ENCODE results near the gene STAMBPL1.

STAMBPL1 gene

GRCh38 chr10:88870089-88870488, 10.0 kb upstream of the STAMBPL1 start:
- TF ChIP-seq, protein P1, sequence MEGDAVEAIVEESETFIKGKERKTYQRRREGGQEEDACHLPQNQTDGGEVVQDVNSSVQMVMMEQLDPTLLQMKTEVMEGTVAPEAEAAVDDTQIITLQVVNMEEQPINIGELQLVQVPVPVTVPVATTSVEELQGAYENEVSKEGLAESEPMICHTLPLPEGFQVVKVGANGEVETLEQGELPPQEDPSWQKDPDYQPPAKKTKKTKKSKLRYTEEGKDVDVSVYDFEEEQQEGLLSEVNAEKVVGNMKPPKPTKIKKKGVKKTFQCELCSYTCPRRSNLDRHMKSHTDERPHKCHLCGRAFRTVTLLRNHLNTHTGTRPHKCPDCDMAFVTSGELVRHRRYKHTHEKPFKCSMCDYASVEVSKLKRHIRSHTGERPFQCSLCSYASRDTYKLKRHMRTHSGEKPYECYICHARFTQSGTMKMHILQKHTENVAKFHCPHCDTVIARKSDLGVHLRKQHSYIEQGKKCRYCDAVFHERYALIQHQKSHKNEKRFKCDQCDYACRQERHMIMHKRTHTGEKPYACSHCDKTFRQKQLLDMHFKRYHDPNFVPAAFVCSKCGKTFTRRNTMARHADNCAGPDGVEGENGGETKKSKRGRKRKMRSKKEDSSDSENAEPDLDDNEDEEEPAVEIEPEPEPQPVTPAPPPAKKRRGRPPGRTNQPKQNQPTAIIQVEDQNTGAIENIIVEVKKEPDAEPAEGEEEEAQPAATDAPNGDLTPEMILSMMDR (IDR thresholded peaks at IDR 0.05), result no peak
- Histone ChIP-seq H3K4me1 (ENCODE audit: control insufficient read depth in 1 of 2, insufficient read depth in 1 of 2, low read depth in 1 of 2, low read length in 1 of 2) (peaks cover 5 to 11% of the 10 kb centered on the region in 2 experiments), H3K9me3 (no peaks in the 10 kb centered on the region), H3K4me3 (ENCODE audit: low read depth in 1 of 2, low read length in 1 of 2) (no peak overlapping the region), H3K27me3 (no peaks in the 10 kb centered on the region), H3K27ac (no peak overlapping the region), H3K36me3 (no peaks in the 10 kb centered on the region)

DNA sequence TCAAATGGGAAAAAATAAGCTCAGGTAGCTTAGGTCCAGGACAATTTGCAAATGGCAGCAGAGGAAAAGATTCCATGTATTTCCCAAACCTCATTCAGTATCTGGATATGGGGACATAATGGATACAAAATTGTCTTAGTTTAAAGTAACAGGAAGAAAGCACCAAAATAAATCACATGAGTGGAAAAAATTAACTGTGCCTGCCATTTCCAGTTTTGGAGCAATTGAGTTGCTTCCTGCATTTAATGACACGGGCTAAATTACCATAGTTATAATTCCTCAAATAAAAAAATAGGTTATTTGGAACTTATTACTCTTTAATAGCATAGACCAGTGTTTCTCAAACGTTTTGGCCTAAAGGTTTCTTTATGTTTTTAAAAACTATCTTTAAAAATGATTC, 6.3 kb upstream of the STAMBPL1 start:
- Histone ChIP-seq H3K27me3 (no peaks in the 10 kb centered on the region), H3K27ac (no peak overlapping the region), H3K9me3 (no peaks in the 10 kb centered on the region), H3K4me3 (ENCODE audit: low read depth in 1 of 2, low read length in 1 of 2) (no peak overlapping the region), H3K36me3 (no peaks in the 10 kb centered on the region), H3K4me1 (ENCODE audit: control insufficient read depth in 1 of 2, insufficient read depth in 1 of 2, low read depth in 1 of 2, low read length in 1 of 2) (peaks cover 17 to 19% of the 10 kb centered on the region in 2 experiments)
- TF ChIP-seq, protein P1 (IDR thresholded peaks at IDR 0.05), result no peak

DNA sequence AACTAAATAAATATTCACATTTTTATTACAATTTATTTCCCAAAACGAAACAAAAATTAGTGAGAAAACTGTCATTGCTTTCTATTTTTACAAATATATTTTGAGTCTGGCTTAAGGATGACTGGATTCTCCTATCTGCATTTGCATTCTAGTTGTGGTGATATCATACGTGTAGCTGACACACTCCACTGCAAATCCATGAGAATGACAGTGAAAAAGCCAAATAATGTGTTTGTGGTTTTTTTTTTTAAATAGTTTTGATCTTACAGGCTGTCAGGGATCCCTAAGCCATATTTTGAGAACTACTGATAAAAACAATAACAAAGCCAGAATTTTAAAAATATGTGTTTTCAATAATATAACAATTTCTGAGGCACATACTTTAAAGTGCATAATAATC, 5.8 kb upstream of the STAMBPL1 start:
- Histone ChIP-seq H3K9me3 (no peaks in the 10 kb centered on the region), H3K4me1 (ENCODE audit: control insufficient read depth in 1 of 2, insufficient read depth in 1 of 2, low read depth in 1 of 2, low read length in 1 of 2) (peaks cover 22 to 24% of the 10 kb centered on the region in 2 experiments), H3K36me3 (no peaks in the 10 kb centered on the region), H3K4me3 (ENCODE audit: low read depth in 1 of 2, low read length in 1 of 2) (no peak overlapping the region), H3K27ac (no peak overlapping the region), H3K27me3 (no peaks in the 10 kb centered on the region)
- TF ChIP-seq, protein P1 (IDR thresholded peaks at IDR 0.05), result no peak

GRCh38 chr10:88875081-88875480, 5.0 kb upstream of the STAMBPL1 start:
- Histone ChIP-seq H3K4me1 (ENCODE audit: control insufficient read depth in 1 of 2, insufficient read depth in 1 of 2, low read depth in 1 of 2, low read length in 1 of 2) (peaks cover 28 to 32% of the 10 kb centered on the region in 2 experiments), H3K27me3 (no peaks in the 10 kb centered on the region), H3K9me3 (no peaks in the 10 kb centered on the region), H3K27ac (no peak overlapping the region), H3K36me3 (no peaks in the 10 kb centered on the region), H3K4me3 (ENCODE audit: low read depth in 1 of 2, low read length in 1 of 2) (no peak overlapping the region)
- TF ChIP-seq, protein P1 (IDR thresholded peaks at IDR 0.05), result no peak

- TF ChIP-seq, protein P1 (IDR thresholded peaks at IDR 0.05), result no peak
- H3K4me1 ChIP-seq (ENCODE audit: control insufficient read depth in 1 of 2, insufficient read depth in 1 of 2, low read depth in 1 of 2, low read length in 1 of 2), result peaks cover 43 to 47% of the 10 kb centered on the region in 2 experiments
- no peaks in the 10 kb centered on the region for H3K36me3 ChIP-seq
- H3K9me3 ChIP-seq, result no peaks in the 10 kb centered on the region
- no peak overlapping the region for H3K27ac ChIP-seq
- no peaks in the 10 kb centered on the region for H3K27me3 ChIP-seq
- H3K4me3 ChIP-seq (ENCODE audit: low read depth in 1 of 2, low read length in 1 of 2), result no peak overlapping the region
Observed at GRCh38 chr10:88877298-88877697, 2.7 kb upstream of the STAMBPL1 start.

All from neutrophil (primary cell).